Adrenal gland (tissue), 5 donors: ENCODE measurements around the gene ITGB3BP.

Source experiments
- CTCF ChIP-seq, 6 experiments: fragments of 450-650 bp in 4 of 6; fragments of 200-600 bp in 2 of 6; sonication (generic) in 1 of 6; IDR thresholded peaks; 1 replicate in 5 of 6; 2 replicates in 1 of 6; pipeline versions ENCODE4 v1.5.1 to v1.8.0; 2016 to 2021; ENCODE audit warnings: antibody characterized with exemption in 6 of 6, mild to moderate bottlenecking in 2 of 6, moderate library complexity in 1 of 6
- POLR2A ChIP-seq, 2 donors: fragments of 450-650 bp; IDR thresholded peaks; one replicate each; pipeline ENCODE4 v1.6.1; 2017; ENCODE audit warnings: antibody characterized with exemption in 2 of 2, mild to moderate bottlenecking in 2 of 2, moderate library complexity in 1 of 2
- donor health status: DM: no; HTN: no; CAD: no.

GRCh38 chr1:63557365-63557987 is 34.5 kb upstream of the ITGB3BP start:
- TF ChIP-seq CTCF (IDR thresholded peaks at IDR 0.05) (peak in 4 of 6 experiments; percentile 36 to 54 (median 44)), POLR2A (IDR thresholded peaks at IDR 0.05) (no peak)
